ENCODE measurements around the gene PRAF2.

PRAF2 gene

GRCh38 chrX:49069038-49069437 is 4.8 kb downstream of the PRAF2 start:
- ChIA-PET POLR2A (no interaction called here), CTCF (interaction anchor here (1.5 kb wide), 1 partner anchor 11 kb away, joined by 4 read pairs; the partner anchor contains the start of gene WDR45)
- no peak for TF ChIP-seq CTCF (IDR thresholded peaks at IDR 0.05; ENCODE audit: control extremely low read depth, extremely low read depth, low read depth, missing control alignments)
- DNase-seq (ENCODE audit: extremely low spot score): no peak

- ChIA-PET CTCF (no interaction called here), POLR2A (no interaction called here)
- no peak for TF ChIP-seq CTCF (IDR thresholded peaks at IDR 0.05; ENCODE audit: control extremely low read depth, extremely low read depth, low read depth, missing control alignments)
- no peak for DNase-seq (ENCODE audit: extremely low spot score)
Observed at GRCh38 chrX:49067285-49068120, 6.3 kb downstream of the PRAF2 start.

- POLR2A ChIA-PET: no interaction called here
- DNase-seq (ENCODE audit: extremely low spot score): no peak
- CTCF ChIA-PET: interaction anchor here (1.3 kb wide), 1 partner anchor 23 kb away, joined by 3 read pairs; no protein-coding TSS in a partner anchor
- TF ChIP-seq CTCF (IDR thresholded peaks at IDR 0.05; ENCODE audit: control extremely low read depth, extremely low read depth, low read depth, missing control alignments): no peak
Observed at GRCh38 chrX:49066690-49067089, 7.1 kb downstream of the PRAF2 start.

- DNase-seq (ENCODE audit: extremely low spot score): no peak
- CTCF ChIA-PET: interaction anchor here (1.3 kb wide), 1 partner anchor 23 kb away, joined by 3 read pairs; no protein-coding TSS in a partner anchor
- POLR2A ChIA-PET: no interaction called here
- no peak for TF ChIP-seq CTCF (IDR thresholded peaks at IDR 0.05; ENCODE audit: control extremely low read depth, extremely low read depth, low read depth, missing control alignments)
Observed at GRCh38 chrX:49066278-49066677, 7.5 kb downstream of the PRAF2 start.

- no peak for DNase-seq (ENCODE audit: extremely low spot score)
- ChIA-PET POLR2A (no interaction called here), CTCF (no interaction called here)
- TF ChIP-seq CTCF (IDR thresholded peaks at IDR 0.05; ENCODE audit: control extremely low read depth, extremely low read depth, low read depth, missing control alignments): no peak
Observed at GRCh38 chrX:49064735-49065134, 9.1 kb downstream of the PRAF2 start.

GRCh38 chrX:49064303-49064702 is 9.5 kb downstream of the PRAF2 start:
- POLR2A ChIA-PET: no interaction called here
- no peak for TF ChIP-seq CTCF (IDR thresholded peaks at IDR 0.05; ENCODE audit: control extremely low read depth, extremely low read depth, low read depth, missing control alignments)
- CTCF ChIA-PET: no interaction called here
- DNase-seq (ENCODE audit: extremely low spot score): no peak

Data from GM10248 (cell line).